Activated T-cell treated with anti-CD3 and anti-CD28 coated beads, Interleukin-2, amount 50 U/mL, for 72 hours (primary cell): ENCODE results near the gene DPH6. TPM values are rescaled to one million over a fixed set of nuclear protein-coding genes. Genes with fewer than 3 reads are reported as not detected.
"Not testable (repeated sequence)": the region's sequence is repeated elsewhere in the genome, so short reads cannot be mapped to it uniquely, and the experiment has no call there.

Source experiments
- ATAC-seq, 2 donors: fragments of 150-1000 bp; cut with Tn5 transposase; replicated peaks in 1 of 2; 2 replicates each; pipeline ENCODE4 v1.10.0; 2021; ENCODE audit warnings: moderate library complexity in 2 of 2, mild to moderate bottlenecking in 1 of 2
- DNase-seq, 2 donors: peaks; one replicate each; pipeline ENCODE4 v3.0.0; 2021 to 2022; ENCODE audit warnings: mixed read lengths in 1 of 2
- H3K27ac Mint-ChIP-seq: one replicate; pipeline ENCODE4 v1.8.0; 2022; ENCODE audit warnings: mild to moderate bottlenecking, moderate library complexity, mixed read lengths
- H3K27me3 Mint-ChIP-seq: one replicate; pipeline ENCODE4 v1.8.0; 2022; ENCODE audit warnings: low read depth, mixed read lengths
- H3K36me3 Mint-ChIP-seq, 2 donors: one replicate each; pipeline ENCODE4 v1.8.0; 2022; ENCODE audit warnings: mixed read lengths in 2 of 2, mild to moderate bottlenecking in 1 of 2; ENCODE audit not compliant: insufficient read depth in 2 of 2
- H3K4me1 Mint-ChIP-seq: one replicate; pipeline ENCODE4 v1.8.0; 2022; ENCODE audit warnings: low read depth, mixed read lengths
- H3K4me3 Mint-ChIP-seq, 2 donors: one replicate each; pipeline ENCODE4 v1.8.0; 2022; ENCODE audit warnings: mild to moderate bottlenecking in 2 of 2, mixed read lengths in 2 of 2, moderate library complexity in 2 of 2
- H3K9me3 Mint-ChIP-seq, 2 donors: one replicate each; pipeline ENCODE4 v1.8.0; 2022; ENCODE audit warnings: mixed read lengths in 2 of 2
- total RNA-seq, 2 donors: library from RNA; stranded (reverse); gene quantifications; one replicate each; pipeline ENCODE4 v1.2.3, GENCODE V29; 2022

The DPH6 gene
- total RNA-seq, result 10 to 100 TPM in 1 of 2 donors, 1 to 10 TPM in 1; 8.8 to 10.5 TPM

- Mint-ChIP-seq H3K4me3 (peak within 1 kb of the TSS; percentile 91 to 99), H3K9me3 (no peaks in the 10 kb centered on the region), H3K36me3 (peaks cover 2% of the 10 kb centered on the region in 2 donors), H3K27ac (peak within 1 kb of the TSS; percentile 91), H3K27me3 (no peaks in the 10 kb centered on the region), H3K4me1 (peaks cover 30% of the 10 kb centered on the region)
- DNase-seq (peak; percentile 83 to 87), ATAC-seq (peak; percentile 90 to 92)
Measured at GRCh38 chr15:35545824-35546510, at the start of gene DPH6. DPH6 (minus strand) TSS chr15:35546165; CDS start chr15:35546141, 24 bp downstream.

- ATAC-seq (no peak), DNase-seq (no peak)
- no peak overlapping the region for H3K4me3 Mint-ChIP-seq
- H3K36me3 Mint-ChIP-seq, result peaks cover 1 to 4% of the 10 kb centered on the region in 2 donors
- H3K4me1 Mint-ChIP-seq, result no peaks in the 10 kb centered on the region
- H3K9me3 Mint-ChIP-seq, result peaks cover 4 to 7% of the 10 kb centered on the region in 2 donors
- peaks cover 5% of the 10 kb centered on the region for H3K27me3 Mint-ChIP-seq
- H3K27ac Mint-ChIP-seq, result no peak overlapping the region
Measured at GRCh38 chr15:35595656-35596055, 49.7 kb upstream of the DPH6 start.

- not testable (repeated sequence) for H3K36me3 Mint-ChIP-seq, DNase-seq, H3K27ac Mint-ChIP-seq, ATAC-seq, H3K9me3 Mint-ChIP-seq, H3K4me3 Mint-ChIP-seq, H3K27me3 Mint-ChIP-seq, H3K4me1 Mint-ChIP-seq
Measured at GRCh38 chr15:35591987-35592386, 46.0 kb upstream of the DPH6 start.

GRCh38 chr15:35583863-35584528 lies 38.0 kb upstream of the DPH6 start:
- peaks cover 16% of the 10 kb centered on the region for H3K27me3 Mint-ChIP-seq
- H3K9me3 Mint-ChIP-seq, result no peaks in the 10 kb centered on the region
- no peak overlapping the region for H3K27ac Mint-ChIP-seq
- no peak overlapping the region for H3K4me3 Mint-ChIP-seq
- no peaks in the 10 kb centered on the region for H3K36me3 Mint-ChIP-seq
- ATAC-seq (no peak), DNase-seq (no peak)
- no peaks in the 10 kb centered on the region for H3K4me1 Mint-ChIP-seq

- no peak overlapping the region for H3K27ac Mint-ChIP-seq
- no peaks in the 10 kb centered on the region for H3K36me3 Mint-ChIP-seq
- H3K4me1 Mint-ChIP-seq, result no peaks in the 10 kb centered on the region
- ATAC-seq (no peak), DNase-seq (no peak)
- H3K27me3 Mint-ChIP-seq, result peaks cover 16% of the 10 kb centered on the region
- no peaks in the 10 kb centered on the region for H3K9me3 Mint-ChIP-seq
- H3K4me3 Mint-ChIP-seq, result no peak overlapping the region
Measured at GRCh38 chr15:35580606-35581005, 34.6 kb upstream of the DPH6 start.

GRCh38 chr15:35567392-35567791 lies 21.4 kb upstream of the DPH6 start:
- Mint-ChIP-seq H3K4me1 (no peaks in the 10 kb centered on the region), H3K27me3 (no peaks in the 10 kb centered on the region), H3K4me3 (no peak overlapping the region), H3K27ac (no peak overlapping the region), H3K9me3 (no peaks in the 10 kb centered on the region), H3K36me3 (no peaks in the 10 kb centered on the region)
- ATAC-seq (no peak), DNase-seq (no peak)

GRCh38 chr15:35566991-35567390 lies 21.0 kb upstream of the DPH6 start:
- no peaks in the 10 kb centered on the region for H3K27me3 Mint-ChIP-seq
- no peak overlapping the region for H3K4me3 Mint-ChIP-seq
- no peaks in the 10 kb centered on the region for H3K9me3 Mint-ChIP-seq
- H3K4me1 Mint-ChIP-seq, result no peaks in the 10 kb centered on the region
- ATAC-seq (no peak), DNase-seq (no peak)
- H3K36me3 Mint-ChIP-seq, result no peaks in the 10 kb centered on the region
- no peak overlapping the region for H3K27ac Mint-ChIP-seq

GRCh38 chr15:35565901-35566300 lies 19.9 kb upstream of the DPH6 start:
- H3K4me3 Mint-ChIP-seq, result no peak overlapping the region
- no peak for ATAC-seq
- no peaks in the 10 kb centered on the region for H3K27me3 Mint-ChIP-seq
- DNase-seq, result no peak
- H3K4me1 Mint-ChIP-seq, result no peaks in the 10 kb centered on the region
- no peak overlapping the region for H3K27ac Mint-ChIP-seq
- H3K9me3 Mint-ChIP-seq, result no peaks in the 10 kb centered on the region
- H3K36me3 Mint-ChIP-seq, result no peaks in the 10 kb centered on the region

- H3K27ac Mint-ChIP-seq, result no peak overlapping the region
- DNase-seq (no peak), ATAC-seq (no peak)
- no peak overlapping the region for H3K4me3 Mint-ChIP-seq
- H3K9me3 Mint-ChIP-seq, result no peaks in the 10 kb centered on the region
- no peaks in the 10 kb centered on the region for H3K27me3 Mint-ChIP-seq
- H3K4me1 Mint-ChIP-seq, result peaks cover 2% of the 10 kb centered on the region
- H3K36me3 Mint-ChIP-seq, result no peaks in the 10 kb centered on the region
Measured at GRCh38 chr15:35562641-35563040, 16.7 kb upstream of the DPH6 start.

- ATAC-seq, result no peak
Measured at GRCh38 chr15:35561308-35561707, 15.3 kb upstream of the DPH6 start.

GRCh38 chr15:35560870-35561269 lies 14.9 kb upstream of the DPH6 start:
- H3K27ac Mint-ChIP-seq, result no peak overlapping the region
- H3K4me1 Mint-ChIP-seq, result peaks cover 7% of the 10 kb centered on the region
- peaks cover 0 to 1% of the 10 kb centered on the region in 2 donors for H3K9me3 Mint-ChIP-seq
- ATAC-seq, result no peak
- H3K36me3 Mint-ChIP-seq, result no peaks in the 10 kb centered on the region
- H3K4me3 Mint-ChIP-seq, result no peak overlapping the region
- no peaks in the 10 kb centered on the region for H3K27me3 Mint-ChIP-seq
- no peak for DNase-seq

More at GRCh38 chr15:35561308-35561707, 15.3 kb upstream of the DPH6 start:
- Mint-ChIP-seq H3K27me3 (no peaks in the 10 kb centered on the region), H3K4me3 (no peak overlapping the region), H3K27ac (no peak overlapping the region), H3K9me3 (peaks cover 0 to 1% of the 10 kb centered on the region in 2 donors), H3K4me1 (peaks cover 7% of the 10 kb centered on the region), H3K36me3 (no peaks in the 10 kb centered on the region)
- no peak for DNase-seq

- DNase-seq (no peak), ATAC-seq (no peak)
- no peak overlapping the region for H3K27ac Mint-ChIP-seq
- no peak overlapping the region for H3K4me3 Mint-ChIP-seq
- no peaks in the 10 kb centered on the region for H3K27me3 Mint-ChIP-seq
- no peaks in the 10 kb centered on the region for H3K36me3 Mint-ChIP-seq
- H3K9me3 Mint-ChIP-seq, result peaks cover 0 to 1% of the 10 kb centered on the region in 2 donors
- peaks cover 7% of the 10 kb centered on the region for H3K4me1 Mint-ChIP-seq
Measured at GRCh38 chr15:35560258-35560657, 14.3 kb upstream of the DPH6 start.

- no peak for DNase-seq
- Mint-ChIP-seq H3K36me3 (no peaks in the 10 kb centered on the region), H3K4me1 (peaks cover 7% of the 10 kb centered on the region), H3K4me3 (no peak overlapping the region), H3K27ac (no peak overlapping the region), H3K9me3 (peaks cover 0 to 1% of the 10 kb centered on the region in 2 donors), H3K27me3 (no peaks in the 10 kb centered on the region)
- ATAC-seq, result no peak
Measured at GRCh38 chr15:35559683-35560082, 13.7 kb upstream of the DPH6 start.
